ENCODE data around the gene NCOA1.
"Not testable (repeated sequence)": the region's sequence is repeated elsewhere in the genome, so short reads cannot be mapped to it uniquely, and the experiment has no call there.

Gene NCOA1

GRCh38 chr2:24650997-24651642 is 160.1 kb downstream of the NCOA1 start:
- no peak for DNase-seq

GRCh38 chr2:24651643-24652003 is 160.6 kb downstream of the NCOA1 start:
- no peak for DNase-seq

DNA sequence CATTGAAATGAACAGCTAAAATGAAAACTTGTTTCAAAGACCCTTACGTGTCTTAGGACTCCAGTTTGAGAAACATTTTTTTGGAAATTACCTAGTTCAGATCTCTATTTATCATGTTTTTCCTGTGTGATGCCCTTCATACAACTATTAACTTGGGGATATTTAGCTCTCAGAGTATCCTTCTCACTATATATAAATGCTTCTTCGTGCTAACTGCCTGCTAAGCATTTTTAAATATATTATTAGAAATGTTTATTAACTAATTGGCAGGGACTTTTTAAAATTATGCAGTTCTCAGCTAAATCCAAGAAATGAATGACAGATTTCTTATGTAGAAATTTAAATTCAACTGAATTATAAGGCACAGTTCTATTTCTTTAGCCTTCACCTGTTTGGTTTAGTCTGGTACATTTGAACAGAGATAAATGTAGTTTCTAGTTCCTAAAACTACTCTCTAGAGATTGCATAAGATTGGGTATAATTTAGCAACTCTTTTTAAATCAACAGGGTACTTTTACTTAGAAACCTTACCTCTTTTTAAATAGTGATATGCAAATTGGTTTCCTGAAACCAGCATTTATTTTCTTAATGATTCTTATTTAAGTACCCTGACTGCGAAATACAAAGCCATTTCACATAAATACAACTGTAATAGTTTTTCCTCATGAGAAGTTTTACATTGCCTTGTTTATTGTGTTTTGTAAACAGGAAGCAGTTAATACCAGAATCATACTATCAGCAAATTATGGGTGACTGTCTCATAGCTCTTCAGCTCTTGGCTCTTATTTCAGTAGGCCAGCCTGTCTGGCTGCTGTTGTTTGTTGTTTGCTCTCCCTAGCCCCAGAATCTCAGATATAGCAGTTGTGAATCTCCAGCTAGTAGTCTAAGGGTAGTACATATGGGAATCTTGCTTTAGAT is 161.5 kb downstream of the NCOA1 start:
- no peak for DNase-seq

DNA sequence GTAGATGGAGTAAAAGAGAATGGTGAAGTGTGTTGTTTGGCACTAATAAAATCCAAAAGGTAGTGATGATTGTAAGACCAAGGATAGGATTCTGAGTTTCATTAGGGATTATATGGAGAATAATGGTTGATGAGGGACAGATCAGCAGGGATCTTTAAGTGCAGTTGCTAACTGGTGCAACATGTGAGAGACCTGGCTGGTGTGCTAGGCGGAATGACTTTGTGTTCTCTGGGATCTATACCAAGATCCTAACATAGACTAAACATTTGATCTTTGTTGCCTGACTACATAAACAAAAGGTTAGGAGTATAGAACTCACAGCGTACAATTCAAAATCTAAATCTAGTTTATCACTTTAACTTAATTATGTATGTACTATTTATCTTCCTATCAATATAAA is 166.8 kb downstream of the NCOA1 start:
- DNase-seq = no peak

DNA sequence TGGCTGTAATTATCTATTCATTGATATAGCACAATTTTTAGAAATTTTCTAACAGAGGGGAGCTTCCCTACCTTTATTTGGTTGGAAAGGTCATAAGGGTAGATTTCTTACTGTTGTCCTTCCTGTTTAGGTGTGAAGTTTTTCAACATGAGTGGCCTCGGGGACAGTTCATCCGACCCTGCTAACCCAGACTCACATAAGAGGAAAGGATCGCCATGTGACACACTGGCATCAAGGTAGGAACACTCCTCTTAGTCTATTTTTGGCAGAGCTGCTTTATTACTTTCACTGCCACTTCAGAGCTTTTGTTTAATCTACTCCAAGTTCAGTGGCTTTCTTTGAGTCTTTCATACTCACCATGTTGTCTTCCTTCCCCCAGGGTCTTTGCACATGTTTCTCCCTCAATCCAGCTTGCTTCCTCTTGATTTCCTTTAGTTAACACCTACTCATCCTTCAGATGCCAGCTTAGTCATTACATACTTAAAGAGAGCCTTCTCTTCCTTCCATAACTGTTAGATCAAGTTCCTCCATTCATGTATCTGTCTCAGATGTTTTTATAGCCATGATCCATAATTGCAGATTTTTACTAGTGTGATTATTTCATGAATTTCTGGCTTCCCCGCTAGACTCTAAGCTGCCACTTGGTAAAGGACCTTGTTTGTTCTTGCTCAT is 167.6 kb downstream of the NCOA1 start:
- no peak for DNase-seq

- no peak for DNase-seq
These were observed 168.8 kb downstream of the NCOA1 start for GRCh38 chr2:24659862-24660261.

DNA sequence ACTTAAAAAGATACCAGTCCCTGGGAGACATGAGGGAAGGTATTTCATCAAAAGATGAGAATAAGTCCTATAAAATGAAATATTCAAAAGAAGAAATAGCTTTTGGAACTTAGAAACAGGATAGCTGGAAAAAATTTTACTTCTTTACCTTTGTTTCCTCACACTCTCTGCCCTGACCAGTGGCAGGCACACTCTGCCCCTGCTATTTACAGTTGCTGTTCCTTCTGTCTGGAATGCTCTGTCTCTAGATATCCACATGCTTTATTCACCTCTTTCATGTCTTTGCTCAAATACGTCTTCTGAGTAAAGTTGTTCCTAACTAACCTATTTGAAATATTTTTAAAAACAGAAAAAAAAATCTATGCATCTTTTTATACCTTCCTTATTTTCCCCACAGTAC is 176.5 kb downstream of the NCOA1 start:
- DNase-seq = no peak

- DNase-seq = no peak
These were observed 180.2 kb downstream of the NCOA1 start for GRCh38 chr2:24671230-24671629.

DNA sequence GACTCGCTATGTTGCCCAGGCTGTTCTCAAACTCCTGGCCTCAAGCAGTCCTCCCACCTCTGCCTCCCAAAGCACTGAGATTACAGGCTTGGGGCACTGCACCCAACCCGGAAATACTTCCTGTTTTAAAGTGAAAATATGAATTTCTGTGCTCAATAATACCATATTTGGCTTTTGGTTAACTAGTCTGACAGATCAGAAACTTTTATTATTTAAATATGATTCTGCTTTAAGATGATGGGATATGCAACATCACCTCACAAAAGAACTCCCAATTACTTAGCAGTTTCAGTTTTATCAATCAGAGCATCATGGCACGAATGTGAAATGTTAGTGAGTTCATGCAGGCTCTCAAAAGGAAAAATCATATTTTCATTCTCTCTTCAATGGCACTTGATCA is 181.5 kb downstream of the NCOA1 start:
- no peak for DNase-seq

DNA sequence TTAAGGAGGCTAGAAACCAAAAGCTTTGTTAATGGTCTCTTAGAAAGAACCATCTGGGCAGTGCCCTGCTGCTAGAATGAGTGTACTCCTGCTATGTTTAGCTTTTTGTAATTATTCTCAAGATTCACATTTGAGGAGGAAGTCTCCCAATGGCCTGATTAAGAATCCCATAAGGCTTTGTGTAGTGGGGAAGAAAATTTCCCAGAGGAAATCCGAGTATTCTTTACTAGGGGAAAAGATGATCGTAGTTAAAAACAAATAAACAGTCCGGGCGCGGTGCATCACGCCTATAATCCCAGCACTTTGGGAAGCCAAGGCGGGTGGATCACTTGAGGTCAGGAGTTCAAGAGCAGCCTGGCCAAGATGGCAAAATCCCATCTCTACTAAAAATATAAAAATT is 184.3 kb downstream of the NCOA1 start:
- DNase-seq = no peak

GRCh38 chr2:24676493-24676892 is 185.4 kb downstream of the NCOA1 start:
- DNase-seq = no peak

DNA sequence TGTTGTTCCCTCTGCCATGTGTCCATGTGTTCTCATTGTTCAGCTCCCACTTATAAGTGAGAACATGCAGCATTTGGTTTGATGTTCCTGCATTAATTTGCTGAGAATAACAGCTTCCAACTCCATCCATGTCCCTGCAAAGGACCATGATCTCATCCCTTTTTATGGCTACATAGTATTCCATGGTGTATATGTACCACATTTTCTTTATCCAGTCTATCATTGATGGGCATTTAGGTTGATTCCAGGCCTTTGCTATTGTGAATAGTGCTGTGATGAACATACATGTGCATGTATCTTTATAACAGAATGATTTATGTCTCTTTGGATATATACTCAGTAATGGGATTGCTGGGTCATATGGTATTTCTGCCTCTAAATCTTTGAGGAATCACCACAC is 187.0 kb downstream of the NCOA1 start:
- not testable (repeated sequence) for DNase-seq

DNA sequence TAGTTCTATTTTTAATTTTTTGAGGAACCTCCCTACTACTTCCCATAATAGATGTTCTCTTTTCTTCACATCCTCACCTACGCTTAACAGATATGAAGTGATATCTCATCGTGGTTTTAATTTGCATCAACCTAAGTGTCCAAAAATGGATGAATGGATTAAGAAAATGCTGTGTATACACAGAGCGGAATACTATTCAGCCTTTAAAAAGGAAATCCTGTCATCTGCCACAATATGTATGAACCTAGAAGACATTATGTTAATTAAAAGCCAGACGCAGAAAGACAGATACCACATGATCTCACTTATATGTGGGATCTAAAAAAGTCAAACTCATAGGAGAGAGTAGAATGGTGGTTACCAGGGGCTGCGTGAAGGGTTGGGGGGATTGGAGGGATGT is 189.1 kb downstream of the NCOA1 start:
- no peak for DNase-seq

DNA sequence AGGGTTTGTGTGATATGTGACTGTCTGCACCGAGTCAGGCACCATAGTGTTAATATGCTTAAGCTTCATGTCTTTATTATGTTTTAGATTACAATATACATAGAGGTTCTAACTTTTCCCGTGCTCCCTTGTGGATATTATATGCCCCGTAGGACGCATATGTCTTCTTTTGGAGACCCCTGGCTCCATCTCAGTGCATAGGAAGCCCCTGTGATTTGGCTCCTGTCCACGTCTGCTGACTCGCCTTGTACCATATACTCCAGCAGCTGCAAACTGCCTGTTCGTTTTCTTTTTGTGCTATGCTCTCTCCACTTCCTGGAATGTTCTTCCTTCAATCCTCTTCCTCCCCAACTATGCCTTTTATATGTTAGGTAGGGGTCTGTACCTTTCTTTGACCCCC is 191.2 kb downstream of the NCOA1 start:
- no peak for DNase-seq

DNA sequence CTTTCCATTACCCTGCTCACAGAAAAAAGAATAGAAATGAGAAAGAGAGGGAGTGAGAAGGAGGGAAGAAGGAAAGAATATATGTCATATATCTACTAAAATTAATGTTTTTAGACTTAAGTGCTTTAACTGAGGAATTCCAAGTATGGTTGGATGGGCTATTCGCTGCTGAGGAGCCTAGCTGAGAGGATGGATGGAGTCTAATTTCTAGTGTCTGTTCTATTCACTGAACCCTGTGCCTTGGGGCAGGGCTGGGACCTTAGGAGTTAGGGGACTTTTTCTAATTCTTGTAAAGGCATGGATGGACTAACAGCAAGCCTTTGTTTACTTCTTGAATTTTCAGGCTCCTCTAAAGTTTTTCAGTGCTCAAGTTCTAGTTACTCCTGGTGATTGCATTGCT is 192.4 kb downstream of the NCOA1 start:
- DNase-seq = no peak

GRCh38 chr2:24690524-24690923 is 199.5 kb downstream of the NCOA1 start:
- DNase-seq = no peak

- no peak for DNase-seq
These were observed 200.8 kb downstream of the NCOA1 start for GRCh38 chr2:24691806-24692205.

DNA sequence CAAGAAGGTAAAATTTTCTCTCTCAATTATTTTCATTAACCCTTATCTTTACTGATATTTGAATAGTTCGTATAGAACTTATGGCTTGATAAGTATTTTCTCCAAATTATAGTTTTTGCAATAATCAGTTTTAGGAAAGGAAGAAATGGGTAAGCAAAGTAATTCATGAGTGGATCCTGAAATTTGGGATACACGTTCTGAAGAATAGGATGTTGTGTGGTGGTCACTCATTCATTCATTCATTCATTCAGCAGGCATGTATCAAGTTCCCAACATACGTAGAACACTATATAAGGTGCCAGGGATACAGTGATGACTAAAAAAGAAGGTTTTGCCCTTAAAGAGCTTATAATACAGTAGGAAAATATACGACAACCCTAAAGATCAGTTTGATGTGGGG is 206.7 kb downstream of the NCOA1 start:
- DNase-seq = no peak

GRCh38 chr2:24702800-24703199 is 211.7 kb downstream of the NCOA1 start:
- peak; percentile 88 for DNase-seq

DNA sequence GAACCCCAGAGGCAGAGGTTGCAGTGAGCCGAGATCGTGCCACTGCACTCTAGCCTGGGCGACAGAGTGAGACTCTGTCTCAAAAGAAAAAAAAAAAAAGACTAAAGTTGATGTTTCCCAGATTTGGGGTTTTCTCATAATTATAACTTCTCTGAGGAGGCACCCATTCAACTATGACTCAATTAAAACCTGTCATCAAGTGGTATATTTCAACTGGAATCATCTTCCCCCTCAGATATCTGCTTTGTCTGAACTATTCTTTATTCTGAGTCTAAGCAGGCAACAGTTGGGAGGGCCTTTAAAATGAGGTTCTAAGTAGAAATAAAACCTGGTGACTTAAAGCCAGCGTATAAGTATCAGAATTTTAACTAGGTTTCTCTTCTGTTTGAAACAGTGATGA is 213.6 kb downstream of the NCOA1 start:
- no peak for DNase-seq

DNA sequence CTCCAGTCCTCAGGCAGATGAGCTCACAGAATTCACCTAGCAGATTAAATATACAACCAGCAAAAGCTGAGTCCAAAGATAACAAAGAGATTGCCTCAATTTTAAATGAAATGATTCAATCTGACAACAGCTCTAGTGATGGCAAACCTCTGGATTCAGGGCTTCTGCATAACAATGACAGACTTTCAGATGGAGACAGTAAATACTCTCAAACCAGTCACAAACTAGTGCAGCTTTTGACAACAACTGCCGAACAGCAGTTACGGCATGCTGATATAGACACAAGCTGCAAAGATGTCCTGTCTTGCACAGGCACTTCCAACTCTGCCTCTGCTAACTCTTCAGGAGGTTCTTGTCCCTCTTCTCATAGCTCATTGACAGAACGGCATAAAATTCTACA is 216.1 kb downstream of the NCOA1 start:
- no peak for DNase-seq

DNA sequence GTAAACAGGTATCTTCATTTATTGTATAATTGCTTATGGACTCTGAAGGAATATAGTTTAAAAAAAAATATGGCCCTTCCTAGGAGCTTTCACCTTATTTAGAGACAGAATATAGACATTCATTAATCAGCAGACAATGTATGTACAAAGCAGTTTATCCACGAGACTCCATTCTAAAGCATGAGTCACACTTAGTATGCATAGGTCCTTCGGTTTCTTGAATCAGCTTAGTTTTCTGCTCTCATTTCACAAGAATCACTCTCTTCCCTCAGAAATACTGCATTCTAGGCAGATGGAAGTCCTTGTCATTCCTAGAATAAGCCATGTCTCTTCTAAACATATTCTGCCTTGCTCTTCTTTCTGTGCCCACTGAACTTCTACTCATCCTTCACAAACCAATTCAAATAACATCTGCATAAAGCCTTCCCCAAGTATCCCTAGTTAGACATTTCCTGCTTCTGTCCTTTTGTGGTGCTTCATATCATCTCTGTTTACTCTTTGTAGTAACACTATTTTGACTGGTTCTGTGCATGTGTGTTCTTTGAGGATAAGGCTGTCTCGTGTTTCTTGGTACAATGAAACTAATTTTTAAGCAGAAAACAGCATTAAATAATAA is 217.6 kb downstream of the NCOA1 start:
- no peak for DNase-seq

DNA sequence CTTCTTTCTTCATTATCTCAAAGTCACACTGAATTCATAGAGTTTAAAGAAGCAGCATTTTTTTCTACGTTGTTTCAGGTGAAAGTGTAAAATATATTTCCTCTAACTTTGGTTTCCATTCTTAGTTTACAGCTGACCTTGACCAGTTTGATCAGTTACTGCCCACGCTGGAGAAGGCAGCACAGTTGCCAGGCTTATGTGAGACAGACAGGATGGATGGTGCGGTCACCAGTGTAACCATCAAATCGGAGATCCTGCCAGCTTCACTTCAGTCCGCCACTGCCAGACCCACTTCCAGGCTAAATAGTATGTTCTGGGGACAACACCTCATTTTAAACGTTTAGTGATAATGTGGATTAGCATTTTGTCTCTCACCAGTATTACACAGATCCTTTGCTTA is 219.8 kb downstream of the NCOA1 start:
- no peak for DNase-seq

DNA sequence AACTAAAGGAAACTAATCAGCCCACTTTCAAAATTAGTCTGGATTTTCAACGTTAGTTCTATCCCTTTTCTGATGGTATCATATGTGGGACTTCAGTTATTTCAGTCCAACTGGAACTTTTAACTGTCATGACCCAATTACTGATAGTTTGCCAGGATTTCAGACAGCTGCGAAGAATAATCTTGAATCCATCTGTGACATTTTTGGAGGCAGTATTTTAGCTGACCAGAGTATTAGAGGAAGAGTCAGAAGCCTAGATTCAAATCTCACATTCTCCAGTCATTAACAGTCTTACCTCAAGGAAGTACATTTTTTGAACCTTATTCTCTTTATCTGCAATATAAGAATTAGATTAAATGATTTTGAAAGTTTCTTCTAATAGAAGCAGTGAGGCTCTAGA is 220.8 kb downstream of the NCOA1 start:
- DNase-seq = no peak
